Medulla oblongata (tissue), 1 donor: ENCODE results near the gene IL1A.

ENCODE experiments used
- DNase-seq: peaks from one replicate; pipeline ENCODE4 v3.0.0-alpha.2; 2015; ENCODE audit errors: extremely low spot score

Gene IL1A

GRCh38 chr2:112727276-112728028, 56.8 kb downstream of the IL1A start:
- no peak for DNase-seq

GRCh38 chr2:112726487-112727190, 57.7 kb downstream of the IL1A start:
- peak; percentile 97 for DNase-seq

GRCh38 chr2:112725545-112726457, 58.5 kb downstream of the IL1A start:
- no peak for DNase-seq

- no peak for DNase-seq
Observed at GRCh38 chr2:112724591-112725525, 59.4 kb downstream of the IL1A start.

- DNase-seq: no peak
Observed at GRCh38 chr2:112723995-112724394, 60.3 kb downstream of the IL1A start.
